Measurements from ENCODE around the gene CDC42EP5.

- TF ChIP-seq CTCF (IDR thresholded peaks at IDR 0.05) = no peak
- TF ChIP-seq NR3C1 (CRISPR knock-in tag; conservative IDR thresholded peaks at IDR 0.05; ENCODE audit: low read depth) = no peak
These were observed 20.5 kb downstream of the CDC42EP5 start for GRCh38 chr19:54452626-54453025.
